Sigmoid colon (tissue), 7 donors: ENCODE measurements around the gene PLA2G12A. TPM values are rescaled to one million over a fixed set of nuclear protein-coding genes. Genes with fewer than 3 reads are reported as not detected.

Source experiments
- DNase-seq: peaks from one replicate; pipeline ENCODE4 v3.0.0-alpha.2; 2019
- H3K27ac ChIP-seq, 4 donors: fragments of 200-600 bp; sonication (generic); one replicate each; pipeline ENCODE4 v1.5.1; 2016 to 2019; ENCODE audit warnings: mild to moderate bottlenecking in 1 of 4
- H3K27me3 ChIP-seq, 3 donors: fragments of 200-600 bp; sonication (generic); one replicate each; pipeline ENCODE4 v1.5.1; 2019; ENCODE audit warnings: mild to moderate bottlenecking in 1 of 3
- H3K36me3 ChIP-seq, 4 donors: fragments of 200-600 bp; sonication (generic); one replicate each; pipeline ENCODE4 v1.5.1; 2016 to 2019
- H3K4me1 ChIP-seq, 4 donors: fragments of 200-600 bp; sonication (generic); one replicate each; pipeline ENCODE4 v1.5.1; 2017 to 2019
- H3K4me3 ChIP-seq, 4 donors: fragments of 200-600 bp; sonication (generic); one replicate each; pipeline ENCODE4 v1.5.1; 2017 to 2019; ENCODE audit warnings: mild to moderate bottlenecking in 2 of 4, moderate library complexity in 1 of 4
- H3K9me3 ChIP-seq, 4 donors: fragments of 200-600 bp in 3 of 4; sonication (generic) in 3 of 4; one replicate each; pipeline versions ENCODE4 v1.5.1 to v1.6.1; 2013 to 2019
- EP300 ChIP-seq, 4 donors: sonication (generic); formaldehyde crosslinking; IDR thresholded peaks; one replicate each; pipeline ENCODE4 v1.6.1; 2017; ENCODE audit warnings: antibody characterized with exemption in 4 of 4
- POLR2A ChIP-seq, 2 donors: fragments of 450-650 bp; IDR thresholded peaks; one replicate each; pipeline ENCODE4 v1.6.1; 2016; ENCODE audit warnings: antibody characterized with exemption in 2 of 2, mild to moderate bottlenecking in 2 of 2, moderate library complexity in 2 of 2
- POLR2AphosphoS5 ChIP-seq, 4 donors: sonication (generic); formaldehyde crosslinking; IDR thresholded peaks; one replicate each; pipeline ENCODE4 v1.6.1; 2017; ENCODE audit warnings: antibody characterized with exemption in 4 of 4
- WGBS, 2 donors: extraction: QIAGEN DNeasy Blood & Tissue Kit; methylation state at CpG; one replicate each; pipeline ENCODE4 v1.1.7; 2013; 5-methylcytosine and 5-hydroxymethylcytosine counted together
- intact Hi-C: fragments of 100-400 bp; cut with DNase I; formaldehyde crosslinking; loops from one replicate; pipeline ENCODE4 v1.15.1; 2023
- polyA plus RNA-seq, 3 donors: library from polyadenylated mRNA; stranded (reverse); fragments of 200-250 nt; gene quantifications; one replicate each; pipeline ENCODE4 v1.2.3, GENCODE V29; 2013
- total RNA-seq, 4 donors: library from RNA; depleted of rRNA; stranded (reverse); fragments of >200 nt; gene quantifications; one replicate each; pipeline ENCODE4 v1.1.0, GENCODE V29; 2016
- TF ChIP-seq, protein P1 (sequence below), 4 experiments: fragments of 450-650 bp in 3 of 4; fragments of 200-600 bp in 1 of 4; IDR thresholded peaks; one replicate each; pipeline ENCODE4 v1.5.1; 2016 to 2019; ENCODE audit warnings: antibody characterized with exemption in 4 of 4, mild to moderate bottlenecking in 3 of 4, moderate library complexity in 2 of 4
- donor health status: healthy with polysubstance abuse.
- donor health status: Bipolar disorder and iron deficiency.
- donor health status: healthy.

PLA2G12A gene
- total and polyA plus RNA-seq, 7 donors, result 6.6 to 94.8 (median 22.8) TPM

DNA sequence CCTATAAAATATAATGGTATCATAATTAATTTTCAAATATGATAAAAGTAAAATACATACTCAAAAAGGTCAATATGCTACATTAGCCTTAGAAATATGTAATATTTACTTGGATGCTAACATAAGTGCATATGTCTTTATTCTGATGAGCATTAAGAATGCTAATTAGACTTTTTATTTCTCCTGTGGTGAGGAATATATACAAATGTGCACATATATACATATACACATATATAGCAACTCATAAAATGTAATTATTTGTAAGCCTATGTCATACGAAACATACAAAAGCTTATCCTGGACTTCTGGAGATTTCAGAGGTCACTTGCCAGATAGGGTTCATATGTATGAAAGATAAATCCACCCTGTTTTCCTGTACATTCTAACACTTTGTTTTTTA lies 11.1 kb downstream of the PLA2G12A start:
- TF ChIP-seq POLR2A (IDR thresholded peaks at IDR 0.05) (no peak), EP300 (IDR thresholded peaks at IDR 0.05) (no peak), POLR2AphosphoS5 (IDR thresholded peaks at IDR 0.05) (no peak)
- TF ChIP-seq, protein P1, sequence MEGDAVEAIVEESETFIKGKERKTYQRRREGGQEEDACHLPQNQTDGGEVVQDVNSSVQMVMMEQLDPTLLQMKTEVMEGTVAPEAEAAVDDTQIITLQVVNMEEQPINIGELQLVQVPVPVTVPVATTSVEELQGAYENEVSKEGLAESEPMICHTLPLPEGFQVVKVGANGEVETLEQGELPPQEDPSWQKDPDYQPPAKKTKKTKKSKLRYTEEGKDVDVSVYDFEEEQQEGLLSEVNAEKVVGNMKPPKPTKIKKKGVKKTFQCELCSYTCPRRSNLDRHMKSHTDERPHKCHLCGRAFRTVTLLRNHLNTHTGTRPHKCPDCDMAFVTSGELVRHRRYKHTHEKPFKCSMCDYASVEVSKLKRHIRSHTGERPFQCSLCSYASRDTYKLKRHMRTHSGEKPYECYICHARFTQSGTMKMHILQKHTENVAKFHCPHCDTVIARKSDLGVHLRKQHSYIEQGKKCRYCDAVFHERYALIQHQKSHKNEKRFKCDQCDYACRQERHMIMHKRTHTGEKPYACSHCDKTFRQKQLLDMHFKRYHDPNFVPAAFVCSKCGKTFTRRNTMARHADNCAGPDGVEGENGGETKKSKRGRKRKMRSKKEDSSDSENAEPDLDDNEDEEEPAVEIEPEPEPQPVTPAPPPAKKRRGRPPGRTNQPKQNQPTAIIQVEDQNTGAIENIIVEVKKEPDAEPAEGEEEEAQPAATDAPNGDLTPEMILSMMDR (IDR thresholded peaks at IDR 0.05), result no peak
- H3K4me3 ChIP-seq, result no peak overlapping the region
- H3K9me3 ChIP-seq, result no peaks in the 10 kb centered on the region
- no peak for DNase-seq
- intact Hi-C loops, result no loop called here
- WGBS, 2 donors, result 86 to 93% methylated on average over 1 of the region's 1 CpG
- no peaks in the 10 kb centered on the region for H3K27me3 ChIP-seq
- H3K36me3 ChIP-seq, result peaks cover 0 to 31% (median 11%) of the 10 kb centered on the region in 4 donors
- no peak overlapping the region for H3K27ac ChIP-seq
- H3K4me1 ChIP-seq, result no peaks in the 10 kb centered on the region

DNA sequence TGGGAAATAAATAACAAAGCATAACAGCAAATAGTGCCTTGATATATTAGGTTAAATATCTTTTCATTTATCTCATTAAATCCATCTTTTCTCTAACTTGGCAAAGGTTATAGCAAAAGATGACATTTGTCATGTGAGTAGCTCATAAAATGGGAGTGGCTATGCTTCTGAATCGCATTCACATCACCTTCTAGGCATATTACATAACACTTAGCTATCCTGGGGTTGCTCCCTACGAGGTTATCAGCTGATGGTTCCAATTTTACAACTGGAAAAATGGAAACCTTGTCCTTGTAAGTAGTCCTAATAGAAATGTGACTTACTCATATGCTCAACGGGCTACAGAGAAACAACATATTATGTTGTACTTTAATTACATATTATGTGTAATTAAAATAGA lies 16.4 kb downstream of the PLA2G12A start:
- peaks cover 0 to 38% (median 13%) of the 10 kb centered on the region in 4 donors for H3K36me3 ChIP-seq
- no peaks in the 10 kb centered on the region for H3K4me1 ChIP-seq
- intact Hi-C loops, result no loop called here
- no peaks in the 10 kb centered on the region for H3K27me3 ChIP-seq
- DNase-seq, result no peak
- no peak overlapping the region for H3K4me3 ChIP-seq
- H3K9me3 ChIP-seq, result no peaks in the 10 kb centered on the region
- no peak overlapping the region for H3K27ac ChIP-seq
- WGBS, 2 donors, result 25 to 76% methylated on average over 3 of the region's 3 CpGs
- TF ChIP-seq EP300 (IDR thresholded peaks at IDR 0.05) (no peak), POLR2AphosphoS5 (IDR thresholded peaks at IDR 0.05) (no peak), POLR2A (IDR thresholded peaks at IDR 0.05) (no peak)
- TF ChIP-seq, protein P1 (IDR thresholded peaks at IDR 0.05), result no peak

DNA sequence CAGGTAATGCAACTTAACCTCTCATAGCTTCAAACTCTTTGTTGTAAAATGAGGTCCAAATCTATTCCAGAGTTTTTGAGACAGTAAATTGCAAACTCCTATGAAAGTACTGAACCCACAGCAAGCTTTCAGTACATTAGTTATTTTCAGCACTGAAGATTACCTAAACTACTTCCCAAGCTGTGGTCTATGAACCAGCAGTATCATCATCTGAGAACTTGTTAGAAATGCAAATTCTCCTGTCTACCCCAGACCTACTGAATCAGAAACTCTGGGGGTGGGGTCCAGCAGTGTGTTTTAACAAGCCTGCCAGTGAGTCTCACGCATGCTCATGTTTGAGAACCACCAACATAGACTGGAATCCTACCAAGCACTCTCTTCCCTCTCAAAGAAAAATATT lies 20.9 kb downstream of the PLA2G12A start:
- 90 to 92% methylated on average over 1 of the region's 1 CpG for WGBS, 2 donors
- Histone ChIP-seq H3K4me1 (peaks cover 0 to 3% (median under 1%) of the 10 kb centered on the region in 4 donors), H3K4me3 (no peak overlapping the region), H3K27ac (no peak overlapping the region), H3K27me3 (no peaks in the 10 kb centered on the region), H3K36me3 (peaks cover 0 to 9% (median 3%) of the 10 kb centered on the region in 4 donors), H3K9me3 (no peaks in the 10 kb centered on the region)
- TF ChIP-seq EP300 (IDR thresholded peaks at IDR 0.05), result no peak
- intact Hi-C loops, result loop anchor here (10.0 kb wide), 1 partner anchor 144 kb away; the partner anchor contains the start of gene MCUB
- DNase-seq, result no peak

DNA sequence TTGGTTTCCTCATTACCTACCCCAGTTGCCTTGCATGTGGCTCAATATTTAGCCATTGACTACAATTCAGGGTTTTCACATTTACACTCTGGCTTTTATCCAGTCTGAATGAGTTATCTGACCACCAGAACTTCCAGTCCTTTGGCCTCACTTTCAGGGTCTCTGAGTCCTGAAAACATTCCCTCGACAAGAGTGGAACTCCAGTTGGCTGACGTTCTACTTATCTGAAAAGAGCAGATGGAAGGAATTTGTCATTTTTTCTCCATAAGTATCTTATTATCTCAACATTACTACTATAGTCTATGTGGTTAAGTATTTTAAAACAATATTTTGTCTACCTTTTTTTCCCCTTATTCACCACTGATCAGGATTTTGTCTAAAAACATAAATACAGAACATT lies 21.4 kb downstream of the PLA2G12A start:
- Histone ChIP-seq H3K4me3 (no peak overlapping the region), H3K27ac (no peak overlapping the region), H3K9me3 (no peaks in the 10 kb centered on the region), H3K36me3 (peaks cover 0 to 3% (median 1%) of the 10 kb centered on the region in 4 donors), H3K4me1 (peaks cover 0 to 8% (median 5%) of the 10 kb centered on the region in 4 donors), H3K27me3 (no peaks in the 10 kb centered on the region)
- 83 to 88% methylated on average over 2 of the region's 2 CpGs for WGBS, 2 donors
- no peak for DNase-seq
- intact Hi-C loops, result loop anchor here (10.0 kb wide), 1 partner anchor 144 kb away; the partner anchor contains the start of gene MCUB
- TF ChIP-seq POLR2A (IDR thresholded peaks at IDR 0.05) (no peak), POLR2AphosphoS5 (IDR thresholded peaks at IDR 0.05) (no peak), EP300 (IDR thresholded peaks at IDR 0.05) (no peak)
- TF ChIP-seq, protein P1 (IDR thresholded peaks at IDR 0.05), result no peak

DNA sequence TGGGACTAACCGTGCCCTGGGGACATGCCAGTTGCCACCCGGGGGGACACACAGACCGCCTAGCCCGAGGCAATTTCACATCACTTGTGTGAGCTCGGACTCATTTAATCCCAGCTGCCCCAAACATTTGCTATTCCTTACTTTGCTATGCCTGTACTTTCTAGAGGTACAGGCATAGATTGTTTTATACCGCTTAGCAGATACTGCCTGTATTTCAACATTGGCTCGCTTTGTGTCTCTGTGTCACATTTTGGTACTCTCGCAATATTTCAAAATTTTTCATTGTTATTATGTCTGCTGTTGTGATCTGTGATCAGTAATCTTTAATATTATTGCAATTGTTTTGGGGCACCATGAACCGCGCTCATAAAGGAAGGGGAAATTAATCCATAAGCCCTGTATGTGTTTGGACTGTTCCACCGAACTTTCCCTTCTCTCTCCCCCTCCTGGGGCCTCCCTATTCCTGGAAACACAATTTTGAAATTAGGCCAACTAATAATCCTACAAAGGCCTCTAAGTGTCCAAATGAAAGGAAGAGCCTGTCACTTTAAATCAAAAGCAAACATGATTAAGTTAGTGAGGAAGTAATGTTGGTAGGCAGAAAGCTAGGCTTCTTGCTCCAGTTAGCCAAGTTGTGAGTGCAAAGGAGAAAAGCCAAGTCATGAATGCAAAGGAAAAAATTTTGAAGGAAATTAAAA lies 26.1 kb downstream of the PLA2G12A start:
- 3 to 14% methylated on average over 11 of the region's 11 CpGs for WGBS, 2 donors
- TF ChIP-seq EP300 (IDR thresholded peaks at IDR 0.05) (no peak), POLR2A (IDR thresholded peaks at IDR 0.05) (peak in 1 of 2 donors; percentile 4)
- H3K27me3 ChIP-seq, result no peaks in the 10 kb centered on the region
- H3K27ac ChIP-seq, result peak overlapping the region; percentile 85 to 90 (median 89)
- DNase-seq, result no peak
- intact Hi-C loops, result loop anchor here (1.0 to 10.0 kb wide), 4 partner anchors 27 to 272 kb away; partner anchors contain the start of genes GAR1, MCUB, PLA2G12A and SEC24B
- peak overlapping the region; percentile 61 to 86 (median 74) for H3K4me3 ChIP-seq
- H3K4me1 ChIP-seq, result peaks cover 0 to 20% (median 16%) of the 10 kb centered on the region in 4 donors
- no peaks in the 10 kb centered on the region for H3K9me3 ChIP-seq
- H3K36me3 ChIP-seq, result no peaks in the 10 kb centered on the region
